Activated effector memory CD4-positive, alpha-beta T cell treated with anti-CD3 and anti-CD28 coated beads, Interleukin-2, amount 50 U/mL, for 16 hours (primary cell): ENCODE data around the gene SEC23A.

Experiments used
- DNase-seq: peaks from one replicate; pipeline ENCODE4 v3.0.0-alpha.2; 2020

Gene SEC23A

DNA sequence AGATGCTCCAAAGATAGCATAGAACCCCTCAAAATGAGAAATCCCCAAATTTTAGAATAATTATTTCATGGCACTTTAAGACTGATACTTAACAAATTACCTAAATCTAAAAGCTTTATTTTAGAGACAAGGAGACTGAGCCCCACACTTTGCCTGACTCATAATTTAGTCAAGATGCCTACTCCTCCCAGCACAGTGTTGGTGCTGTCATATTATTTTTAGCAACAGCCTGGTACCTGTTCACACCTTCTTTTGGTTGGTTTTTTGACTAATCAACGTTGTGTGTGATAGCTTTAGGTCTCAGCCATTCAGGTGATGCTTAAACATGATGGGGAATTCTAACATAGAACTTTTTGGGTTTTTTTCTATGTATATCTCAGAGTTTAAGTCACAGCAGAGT, 120.2 kb downstream of the SEC23A start:
- no peak for DNase-seq

DNA sequence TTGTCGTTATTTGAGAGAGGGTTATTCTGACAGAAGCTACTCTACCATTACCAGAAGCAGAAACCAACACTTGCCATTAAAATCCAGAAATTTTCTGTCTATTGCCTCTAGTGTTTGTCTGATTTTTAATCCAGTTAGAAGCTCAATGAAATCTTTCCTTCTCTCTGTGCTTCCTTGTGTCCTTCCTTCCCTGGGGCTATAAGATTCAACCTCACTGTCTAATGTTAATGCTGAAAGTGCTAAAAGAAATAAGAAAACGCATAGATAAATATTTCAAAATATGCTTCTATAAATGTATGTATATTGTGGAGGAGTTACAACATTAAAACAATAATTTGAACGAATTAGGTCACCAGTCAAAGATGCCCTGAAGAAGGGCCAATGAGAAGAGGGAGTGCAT, 120.8 kb downstream of the SEC23A start:
- no peak for DNase-seq
